SU-DHL-6 (cell line): ENCODE results near the gene TUBAL3.

Experiments used
- H2AFZ ChIP-seq: fragments of 200-600 bp; sonication (generic); 2 replicates; pipeline ENCODE4 v1.6.1; 2014; ENCODE audit warnings: low read depth, mild to moderate bottlenecking, moderate library complexity, mixed read lengths, antibody characterized with exemption, low read length; ENCODE audit not compliant: severe bottlenecking
- H3F3A ChIP-seq: fragments of 200-600 bp; shearing (Covaris generic); 2 replicates; pipeline ENCODE4 v1.6.0; 2016; ENCODE audit warnings: antibody characterized with exemption, mild to moderate bottlenecking; ENCODE audit not compliant: insufficient read depth
- H3K27ac ChIP-seq: fragments of 200-600 bp; sonication (generic); 2 replicates; pipeline ENCODE4 v1.5.1; 2016; ENCODE audit warnings: low read depth, mild to moderate bottlenecking, low read length, moderate library complexity, mixed read lengths
- H3K27me3 ChIP-seq: fragments of 200-600 bp; sonication (generic), shearing (Covaris generic); 2 replicates; pipeline ENCODE4 v1.6.0; 2014; ENCODE audit warnings: mild to moderate bottlenecking, low read length
- H3K36me3 ChIP-seq: fragments of 200-600 bp; sonication (generic); 2 replicates; pipeline ENCODE4 v1.6.1; 2014; ENCODE audit warnings: mild to moderate bottlenecking, low read length, mixed read lengths
- H3K4me2 ChIP-seq: fragments of 300-600, 200-600 bp; shearing (Covaris generic), sonication (generic); 2 replicates; pipeline ENCODE4 v1.6.0; 2014; ENCODE audit warnings: low read length, low read depth, mild to moderate bottlenecking; ENCODE audit not compliant: poor library complexity, severe bottlenecking
- H3K4me3 ChIP-seq: fragments of 200-600 bp; sonication (generic); 2 replicates; pipeline ENCODE4 v1.5.1; 2014; ENCODE audit warnings: antibody characterized with exemption, low read length, mild to moderate bottlenecking, mixed read lengths; ENCODE audit not compliant: insufficient read depth, poor library complexity, severe bottlenecking
- H3K79me2 ChIP-seq: fragments of 200-600 bp; sonication (generic); 2 replicates; pipeline ENCODE4 v1.6.1; 2014; ENCODE audit warnings: mild to moderate bottlenecking, low read length, moderate library complexity; ENCODE audit not compliant: insufficient read depth
- H3K9ac ChIP-seq: fragments of 200-600 bp; sonication (generic); 2 replicates; pipeline ENCODE4 v1.7.0; 2014; ENCODE audit warnings: mild to moderate bottlenecking, low read length
- H3K9me2 ChIP-seq: fragments of 200-600 bp; sonication (generic); replicated peaks from 2 replicates; pipeline ENCODE4 v1.6.1; 2014; ENCODE audit warnings: low read length; ENCODE audit not compliant: insufficient read depth
- H3K9me3 ChIP-seq: fragments of 200-600 bp; sonication (generic); 2 replicates; pipeline ENCODE4 v1.6.1; 2014; ENCODE audit warnings: low read length, mixed read lengths; ENCODE audit not compliant: insufficient read depth
- H4K20me1 ChIP-seq: fragments of 200-600 bp; sonication (generic); 2 replicates; pipeline ENCODE4 v1.6.1; 2014; ENCODE audit warnings: low read depth, mild to moderate bottlenecking, antibody characterized with exemption, low read length, moderate library complexity, mixed read lengths
- EZH2phosphoT487 ChIP-seq: fragments of 200-600 bp; sonication (generic), shearing (Covaris generic); conservative IDR thresholded peaks from 2 replicates; pipeline ENCODE4 v1.6.1; 2018; ENCODE audit warnings: mild to moderate bottlenecking, antibody characterized with exemption, low read length, moderate library complexity, mixed read lengths
- TF ChIP-seq, protein P1 (sequence below): fragments of 200-600 bp; sonication (generic); IDR thresholded peaks from one replicate; pipeline ENCODE4 v1.5.1; 2017; ENCODE audit warnings: antibody characterized with exemption, mild to moderate bottlenecking, low read length, moderate library complexity; ENCODE audit not compliant: insufficient read depth, poor library complexity, severe bottlenecking

TUBAL3 gene

DNA sequence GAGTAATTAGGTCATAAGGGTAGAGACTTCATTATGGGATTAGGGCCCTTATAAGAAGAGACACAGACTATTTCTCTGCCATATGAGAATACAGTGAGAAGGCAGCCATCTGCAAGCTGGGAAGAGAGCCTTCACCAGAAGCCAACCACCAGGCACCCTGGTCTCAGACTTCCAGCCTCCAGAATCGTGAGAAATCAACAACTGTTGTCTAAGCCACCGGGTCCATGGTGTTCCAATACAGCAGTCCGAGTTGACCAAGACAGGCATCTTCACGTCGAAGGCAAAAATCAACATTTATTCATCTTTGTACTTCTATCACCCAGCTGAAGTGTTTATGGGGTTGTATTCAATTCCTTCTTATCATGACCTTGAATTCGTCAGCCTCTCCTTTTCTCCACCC, 5.3 kb downstream of the TUBAL3 start:
- no peak for TF ChIP-seq EZH2phosphoT487
- TF ChIP-seq, protein P1, sequence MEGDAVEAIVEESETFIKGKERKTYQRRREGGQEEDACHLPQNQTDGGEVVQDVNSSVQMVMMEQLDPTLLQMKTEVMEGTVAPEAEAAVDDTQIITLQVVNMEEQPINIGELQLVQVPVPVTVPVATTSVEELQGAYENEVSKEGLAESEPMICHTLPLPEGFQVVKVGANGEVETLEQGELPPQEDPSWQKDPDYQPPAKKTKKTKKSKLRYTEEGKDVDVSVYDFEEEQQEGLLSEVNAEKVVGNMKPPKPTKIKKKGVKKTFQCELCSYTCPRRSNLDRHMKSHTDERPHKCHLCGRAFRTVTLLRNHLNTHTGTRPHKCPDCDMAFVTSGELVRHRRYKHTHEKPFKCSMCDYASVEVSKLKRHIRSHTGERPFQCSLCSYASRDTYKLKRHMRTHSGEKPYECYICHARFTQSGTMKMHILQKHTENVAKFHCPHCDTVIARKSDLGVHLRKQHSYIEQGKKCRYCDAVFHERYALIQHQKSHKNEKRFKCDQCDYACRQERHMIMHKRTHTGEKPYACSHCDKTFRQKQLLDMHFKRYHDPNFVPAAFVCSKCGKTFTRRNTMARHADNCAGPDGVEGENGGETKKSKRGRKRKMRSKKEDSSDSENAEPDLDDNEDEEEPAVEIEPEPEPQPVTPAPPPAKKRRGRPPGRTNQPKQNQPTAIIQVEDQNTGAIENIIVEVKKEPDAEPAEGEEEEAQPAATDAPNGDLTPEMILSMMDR: no peak
- H3K27ac ChIP-seq: no peak overlapping the region
- no peaks in the 10 kb centered on the region for H3K9me3 ChIP-seq
- H3K4me3 ChIP-seq: no peak overlapping the region
- no peaks in the 10 kb centered on the region for H3F3A ChIP-seq
- H3K9me2 ChIP-seq: no peaks in the 10 kb centered on the region
- H3K79me2 ChIP-seq: no peaks in the 10 kb centered on the region
- H4K20me1 ChIP-seq: no peaks in the 10 kb centered on the region
- no peak overlapping the region for H3K9ac ChIP-seq
- H3K27me3 ChIP-seq: no peaks in the 10 kb centered on the region
- H3K36me3 ChIP-seq: no peaks in the 10 kb centered on the region
- H2AFZ ChIP-seq: no peak overlapping the region
- H3K4me2 ChIP-seq: no peak overlapping the region

DNA sequence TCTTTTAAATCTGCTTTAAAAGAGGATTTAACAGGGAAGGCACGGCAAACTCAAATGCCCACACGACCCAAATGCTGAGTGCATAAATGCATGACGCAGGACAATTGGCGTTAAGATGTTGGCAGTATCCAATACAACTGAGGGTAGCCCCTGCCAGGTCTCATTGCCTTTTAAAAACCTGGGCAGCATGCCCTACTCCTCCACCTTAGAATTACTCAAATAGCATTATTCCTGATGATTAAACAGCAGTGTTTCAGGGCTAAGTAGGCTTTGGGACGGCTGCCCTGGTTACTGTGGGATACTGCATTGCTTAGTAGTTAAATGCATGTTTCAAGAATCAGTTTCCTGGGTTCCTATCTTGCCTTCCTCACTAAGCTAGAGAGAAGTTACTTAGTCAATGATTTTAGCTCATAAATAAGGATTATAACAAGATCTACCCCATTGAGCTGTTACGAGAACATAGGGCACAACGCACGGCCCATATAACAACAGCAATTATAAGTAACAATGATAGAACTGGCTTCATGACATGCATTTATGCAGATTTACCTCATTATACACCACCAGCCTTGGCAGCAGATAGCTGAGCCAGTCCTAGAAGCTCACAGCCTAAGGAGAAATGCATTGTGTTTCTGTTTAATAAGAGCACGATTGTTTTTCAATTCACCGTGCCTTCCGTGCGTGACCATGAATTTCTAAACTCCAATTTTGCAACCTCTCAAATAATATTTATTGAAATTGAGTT, 7.9 kb downstream of the TUBAL3 start:
- Histone ChIP-seq H3K27ac (no peak overlapping the region), H3K36me3 (no peaks in the 10 kb centered on the region), H3K27me3 (no peaks in the 10 kb centered on the region), H2AFZ (no peak overlapping the region), H3K4me3 (no peak overlapping the region), H3K9me3 (0 out of 2 replicates have a peak, but pooled peaks cover 3% of the 10 kb centered on the region), H3K79me2 (no peaks in the 10 kb centered on the region), H3F3A (no peaks in the 10 kb centered on the region), H4K20me1 (no peaks in the 10 kb centered on the region), H3K9ac (no peak overlapping the region), H3K4me2 (no peak overlapping the region), H3K9me2 (no peaks in the 10 kb centered on the region)
- TF ChIP-seq, protein P1: no peak
- TF ChIP-seq EZH2phosphoT487: no peak

DNA sequence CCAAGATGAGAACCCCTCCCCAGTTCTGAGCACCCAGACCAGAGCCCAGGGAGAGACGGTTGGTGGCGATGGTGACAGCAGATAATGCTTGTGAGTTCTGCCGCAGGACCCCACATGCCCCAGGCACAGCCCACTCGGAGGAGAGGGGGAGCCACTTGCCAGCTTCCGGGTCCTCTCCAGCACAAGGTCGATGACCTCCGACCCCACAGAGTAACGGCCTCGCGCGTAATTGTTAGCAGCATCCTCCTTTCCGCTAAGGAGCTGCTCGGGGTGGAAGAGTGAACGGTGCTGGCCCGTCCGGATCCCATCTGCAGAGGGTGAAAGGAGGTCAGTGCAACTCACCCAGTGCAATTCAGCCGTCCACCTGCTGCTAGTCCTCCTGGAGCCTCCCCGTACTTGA, 9.5 kb downstream of the TUBAL3 start:
- H3K27me3 ChIP-seq: no peaks in the 10 kb centered on the region
- no peak overlapping the region for H3K9ac ChIP-seq
- H3K4me3 ChIP-seq: no peak overlapping the region
- H2AFZ ChIP-seq: no peak overlapping the region
- no peaks in the 10 kb centered on the region for H4K20me1 ChIP-seq
- H3K27ac ChIP-seq: no peak overlapping the region
- peaks cover 16% of the 10 kb centered on the region; the same call in 1 of the 2 replicates for H3K9me3 ChIP-seq
- no peaks in the 10 kb centered on the region for H3K9me2 ChIP-seq
- H3K36me3 ChIP-seq: no peaks in the 10 kb centered on the region
- H3K4me2 ChIP-seq: no peak overlapping the region
- no peak for TF ChIP-seq EZH2phosphoT487
- TF ChIP-seq, protein P1: no peak
- no peaks in the 10 kb centered on the region for H3K79me2 ChIP-seq
- H3F3A ChIP-seq: no peaks in the 10 kb centered on the region
